GM20000 (cell line): ENCODE measurements around the gene TLCD3A.
"Not testable (repeated sequence)": the region's sequence is repeated elsewhere in the genome, so short reads cannot be mapped to it uniquely, and the experiment has no call there.

ENCODE experiments used
- DNase-seq: peaks from one replicate; pipeline ENCODE4 v3.0.0; 2012; ENCODE audit warnings: low spot score
- TF ChIP-seq, protein P1 (sequence below): IDR thresholded peaks from 2 replicates; pipeline ENCODE4 v1.5.1; 2012; ENCODE audit warnings: mild to moderate bottlenecking, control low read depth; ENCODE audit errors: extremely low read depth, missing control alignments

Gene TLCD3A

DNA sequence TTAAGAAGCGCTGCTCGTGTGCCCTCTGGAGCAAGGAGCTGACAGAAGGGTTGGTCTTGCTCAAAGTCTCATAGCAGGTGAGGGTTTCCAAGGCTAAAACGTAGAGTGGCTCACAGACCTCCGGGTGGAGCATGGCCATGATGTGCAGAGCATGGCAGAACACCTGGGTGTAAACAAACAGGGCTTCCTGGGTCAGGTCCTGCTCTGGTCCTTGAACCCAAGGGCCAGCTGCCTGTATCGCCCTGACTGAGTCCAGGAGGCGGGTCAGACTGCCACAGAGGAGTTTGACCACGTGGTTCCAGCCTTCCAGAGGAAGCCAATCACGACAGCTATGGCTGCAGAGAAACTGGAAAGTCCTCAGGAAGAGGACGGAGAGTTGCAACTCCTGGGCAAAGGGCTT lies 12.5 kb downstream of the TLCD3A start:
- no peak for DNase-seq
- TF ChIP-seq, protein P1, sequence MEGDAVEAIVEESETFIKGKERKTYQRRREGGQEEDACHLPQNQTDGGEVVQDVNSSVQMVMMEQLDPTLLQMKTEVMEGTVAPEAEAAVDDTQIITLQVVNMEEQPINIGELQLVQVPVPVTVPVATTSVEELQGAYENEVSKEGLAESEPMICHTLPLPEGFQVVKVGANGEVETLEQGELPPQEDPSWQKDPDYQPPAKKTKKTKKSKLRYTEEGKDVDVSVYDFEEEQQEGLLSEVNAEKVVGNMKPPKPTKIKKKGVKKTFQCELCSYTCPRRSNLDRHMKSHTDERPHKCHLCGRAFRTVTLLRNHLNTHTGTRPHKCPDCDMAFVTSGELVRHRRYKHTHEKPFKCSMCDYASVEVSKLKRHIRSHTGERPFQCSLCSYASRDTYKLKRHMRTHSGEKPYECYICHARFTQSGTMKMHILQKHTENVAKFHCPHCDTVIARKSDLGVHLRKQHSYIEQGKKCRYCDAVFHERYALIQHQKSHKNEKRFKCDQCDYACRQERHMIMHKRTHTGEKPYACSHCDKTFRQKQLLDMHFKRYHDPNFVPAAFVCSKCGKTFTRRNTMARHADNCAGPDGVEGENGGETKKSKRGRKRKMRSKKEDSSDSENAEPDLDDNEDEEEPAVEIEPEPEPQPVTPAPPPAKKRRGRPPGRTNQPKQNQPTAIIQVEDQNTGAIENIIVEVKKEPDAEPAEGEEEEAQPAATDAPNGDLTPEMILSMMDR, result no peak

GRCh38 chr17:745406-745805 lies 13.0 kb downstream of the TLCD3A start:
- TF ChIP-seq, protein P1, result no peak
- no peak for DNase-seq

GRCh38 chr17:746181-746580 lies 13.8 kb downstream of the TLCD3A start:
- TF ChIP-seq, protein P1, result no peak
- no peak for DNase-seq

- no peak for DNase-seq
Observed at GRCh38 chr17:746783-747629, 14.6 kb downstream of the TLCD3A start.

GRCh38 chr17:748604-749003 lies 16.2 kb downstream of the TLCD3A start:
- not testable (repeated sequence) for DNase-seq

More at GRCh38 chr17:746783-747629, 14.6 kb downstream of the TLCD3A start:
- TF ChIP-seq, protein P1, result no peak

GRCh38 chr17:749359-749758 lies 17.0 kb downstream of the TLCD3A start:
- not testable (repeated sequence) for DNase-seq

DNA sequence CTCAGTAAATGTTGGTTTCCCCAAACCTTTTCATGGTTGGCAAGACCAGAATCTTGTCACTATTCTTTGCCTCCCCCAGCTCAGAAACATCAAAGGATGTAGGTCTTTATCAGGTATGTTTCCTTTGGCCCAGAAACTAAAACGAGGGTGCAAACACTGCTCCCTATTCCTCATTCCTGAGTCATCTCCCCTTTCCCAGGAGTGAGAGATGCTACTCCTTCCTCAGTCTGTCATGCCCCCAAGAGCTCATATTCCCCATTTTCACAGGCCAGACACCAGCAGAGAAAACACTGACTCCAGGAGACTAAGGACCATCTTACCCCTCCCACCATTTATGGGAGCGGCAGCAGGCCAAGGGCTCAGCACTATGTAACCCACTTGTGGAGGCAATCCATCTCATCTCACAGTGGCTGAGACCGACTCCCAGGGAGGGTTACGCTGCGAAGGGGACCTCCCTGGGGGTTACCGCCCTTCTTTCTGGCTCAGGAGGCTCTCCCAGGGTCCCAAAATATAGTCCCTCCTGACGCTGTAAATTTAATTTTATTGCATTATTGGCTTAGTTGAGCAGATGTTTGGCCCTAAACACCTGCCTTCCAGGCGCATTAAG lies 18.1 kb downstream of the TLCD3A start:
- DNase-seq, result no peak
- TF ChIP-seq, protein P1, result no peak

DNA sequence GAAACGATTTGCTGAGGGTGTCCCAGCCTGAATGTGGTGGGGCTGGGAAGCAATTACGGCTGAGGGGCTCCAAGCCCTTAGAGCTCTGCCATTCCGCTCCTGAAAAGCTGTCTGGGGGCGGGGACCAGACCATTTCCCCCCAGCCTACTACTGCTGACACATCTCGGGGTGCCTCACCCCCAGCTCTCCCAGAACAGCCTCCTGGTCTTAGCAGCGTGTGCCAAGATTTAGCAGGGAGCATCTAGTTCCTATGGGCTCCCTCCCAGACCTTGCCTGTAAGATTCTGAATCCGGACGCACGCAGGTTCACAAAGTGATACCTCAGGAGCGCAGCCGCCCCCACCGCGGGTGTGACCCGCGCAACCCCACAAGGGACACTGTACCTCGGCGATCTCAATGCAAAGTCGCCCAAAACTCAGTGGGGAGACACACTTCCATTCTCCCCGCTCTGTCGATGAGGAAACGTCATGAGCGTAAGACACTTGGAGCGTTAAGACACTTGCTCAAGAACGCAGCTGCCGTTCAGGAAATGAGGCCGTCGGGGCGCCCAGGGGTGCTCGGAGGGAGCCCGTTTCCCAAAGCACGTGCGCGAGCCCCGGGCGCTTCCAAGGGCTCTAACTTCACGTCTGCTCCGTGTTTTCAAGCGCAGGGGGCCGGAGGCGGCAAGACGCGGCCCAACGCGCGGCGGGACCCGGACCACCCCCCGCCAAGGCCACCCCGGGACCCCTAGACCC lies 19.0 kb downstream of the TLCD3A start:
- peak; percentile 62 for DNase-seq
- TF ChIP-seq, protein P1, result no peak
